ENCODE measurements around the gene USP12.

The USP12 gene

GRCh38 chr13:27203186-27203585, 31.6 kb upstream of the USP12 start:
- TF ChIP-seq EZH2 (IDR thresholded peaks at IDR 0.05) (no peak), FOXP2 (optimal IDR thresholded peaks at IDR 0.05; ENCODE audit: control extremely low read depth, extremely low read length, insufficient read depth) (no peak), POLR2AphosphoS5 (IDR thresholded peaks at IDR 0.05; ENCODE audit: borderline replicate concordance, low read depth, low read length) (no peak)
- Histone ChIP-seq H3K36me3 (ENCODE audit: insufficient read depth, low read length) (no peaks in the 10 kb centered on the region), H3K9ac (ENCODE audit: insufficient read length) (no peak overlapping the region), H3K4me3 (no peak overlapping the region), H3K9me3 (ENCODE audit: low read depth, low read length) (no peaks in the 10 kb centered on the region), H3K27ac (no peak overlapping the region)
- no peak for DNase-seq (ENCODE audit: low read depth, low spot score)

DNA sequence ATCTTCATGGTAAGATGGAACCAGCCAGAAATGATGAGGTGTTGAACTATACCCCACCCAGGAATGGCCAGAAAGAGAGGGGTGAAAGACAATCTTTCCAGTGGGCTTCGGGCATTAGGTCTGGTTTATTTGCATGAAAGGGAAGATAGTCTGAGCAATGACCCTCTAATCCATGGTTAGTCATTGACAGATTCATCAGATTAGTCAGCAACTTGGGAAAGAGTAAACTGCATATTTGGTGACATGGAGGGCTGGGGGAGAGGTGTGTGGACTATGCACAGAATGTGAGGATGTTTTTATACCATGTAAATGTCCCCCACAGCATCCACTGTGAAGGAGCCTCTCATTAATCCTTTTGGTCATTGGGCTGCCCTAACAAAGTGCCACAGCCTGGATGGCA, 30.1 kb upstream of the USP12 start:
- no peak for DNase-seq (ENCODE audit: low read depth, low spot score)

DNA sequence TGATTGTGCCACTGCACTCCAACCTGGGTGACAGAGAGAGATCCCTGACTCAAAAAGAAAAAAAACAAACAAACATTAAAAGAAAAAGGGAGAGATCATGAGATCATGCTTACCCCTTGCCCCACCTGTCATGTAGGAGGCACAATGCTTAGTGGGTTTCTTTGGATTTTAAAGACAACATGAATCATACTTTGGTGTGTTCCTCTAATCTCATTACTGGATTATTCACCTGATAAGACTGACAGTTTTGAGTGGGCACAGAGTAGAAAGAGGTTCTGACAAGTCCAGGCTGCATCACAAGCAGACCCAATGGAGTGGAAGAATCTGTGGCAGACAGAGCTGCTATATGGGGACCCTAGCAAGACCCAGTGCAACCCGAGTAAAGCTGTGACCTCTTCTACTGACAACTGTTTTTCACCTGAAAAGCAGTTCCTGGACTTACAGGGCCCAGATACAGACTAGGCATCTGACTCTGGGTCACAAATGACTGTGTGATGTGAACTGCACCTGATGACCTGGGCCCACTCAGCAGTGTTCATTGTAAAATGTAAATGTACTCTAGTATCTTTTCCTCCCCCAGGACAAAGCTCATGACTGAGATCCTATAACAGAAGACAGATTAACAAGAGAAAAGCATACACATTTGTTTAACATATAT, 28.9 kb upstream of the USP12 start:
- H3K27ac ChIP-seq, result no peak overlapping the region
- no peaks in the 10 kb centered on the region for H3K9me3 ChIP-seq (ENCODE audit: low read depth, low read length)
- H3K36me3 ChIP-seq (ENCODE audit: insufficient read depth, low read length), result no peaks in the 10 kb centered on the region
- no peak for DNase-seq (ENCODE audit: low read depth, low spot score)
- TF ChIP-seq EZH2 (IDR thresholded peaks at IDR 0.05) (no peak), POLR2AphosphoS5 (IDR thresholded peaks at IDR 0.05; ENCODE audit: borderline replicate concordance, low read depth, low read length) (no peak), FOXP2 (optimal IDR thresholded peaks at IDR 0.05; ENCODE audit: control extremely low read depth, extremely low read length, insufficient read depth) (no peak)
- no peak overlapping the region for H3K4me3 ChIP-seq
- H3K9ac ChIP-seq (ENCODE audit: insufficient read length), result no peak overlapping the region

More for the DNA sequence above, 30.1 kb upstream of the USP12 start:
- Histone ChIP-seq H3K36me3 (ENCODE audit: insufficient read depth, low read length) (no peaks in the 10 kb centered on the region), H3K9ac (ENCODE audit: insufficient read length) (no peak overlapping the region), H3K27ac (no peak overlapping the region), H3K4me3 (no peak overlapping the region), H3K9me3 (ENCODE audit: low read depth, low read length) (no peaks in the 10 kb centered on the region)
- no peak for TF ChIP-seq FOXP2 (optimal IDR thresholded peaks at IDR 0.05; ENCODE audit: control extremely low read depth, extremely low read length, insufficient read depth)
- TF ChIP-seq EZH2 (IDR thresholded peaks at IDR 0.05), result no peak
- no peak for TF ChIP-seq POLR2AphosphoS5 (IDR thresholded peaks at IDR 0.05; ENCODE audit: borderline replicate concordance, low read depth, low read length)

DNA sequence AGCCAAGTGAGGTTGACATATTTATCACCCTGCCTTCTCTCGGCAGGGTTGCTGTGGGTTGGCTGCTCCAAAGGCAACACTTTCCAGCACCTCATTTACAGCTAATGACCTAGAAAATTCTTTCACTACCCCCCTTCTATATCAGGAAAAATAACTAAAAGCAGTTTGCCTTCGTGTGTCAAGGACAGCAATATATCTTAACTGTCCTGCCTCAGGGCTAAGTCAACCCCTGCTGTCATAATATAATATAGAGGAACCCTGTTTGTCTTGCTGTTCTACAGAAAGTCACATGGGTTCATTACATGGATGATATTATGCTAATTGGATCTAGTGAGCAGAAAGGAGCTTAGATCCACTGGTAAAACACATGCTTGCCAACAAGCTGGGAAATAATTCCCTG, 28.1 kb upstream of the USP12 start:
- Histone ChIP-seq H3K27ac (no peak overlapping the region), H3K9me3 (ENCODE audit: low read depth, low read length) (no peaks in the 10 kb centered on the region), H3K9ac (ENCODE audit: insufficient read length) (no peak overlapping the region), H3K4me3 (no peak overlapping the region), H3K36me3 (ENCODE audit: insufficient read depth, low read length) (no peaks in the 10 kb centered on the region)
- TF ChIP-seq FOXP2 (optimal IDR thresholded peaks at IDR 0.05; ENCODE audit: control extremely low read depth, extremely low read length, insufficient read depth), result no peak
- no peak for TF ChIP-seq POLR2AphosphoS5 (IDR thresholded peaks at IDR 0.05; ENCODE audit: borderline replicate concordance, low read depth, low read length)
- no peak for TF ChIP-seq EZH2 (IDR thresholded peaks at IDR 0.05)
- peak; percentile 57 for DNase-seq (ENCODE audit: low read depth, low spot score)

GRCh38 chr13:27199211-27199610, 27.6 kb upstream of the USP12 start:
- no peak overlapping the region for H3K4me3 ChIP-seq
- no peak for DNase-seq (ENCODE audit: low read depth, low spot score)

GRCh38 chr13:27194895-27195764, 23.5 kb upstream of the USP12 start:
- no peak overlapping the region for H3K9ac ChIP-seq (ENCODE audit: insufficient read length)
- no peak overlapping the region for H3K27ac ChIP-seq
- H3K36me3 ChIP-seq (ENCODE audit: insufficient read depth, low read length), result no peaks in the 10 kb centered on the region
- DNase-seq (ENCODE audit: low read depth, low spot score), result no peak
- H3K9me3 ChIP-seq (ENCODE audit: low read depth, low read length), result no peaks in the 10 kb centered on the region
- no peak overlapping the region for H3K4me3 ChIP-seq
- no peak for TF ChIP-seq POLR2AphosphoS5 (IDR thresholded peaks at IDR 0.05; ENCODE audit: borderline replicate concordance, low read depth, low read length)
- no peak for TF ChIP-seq EZH2 (IDR thresholded peaks at IDR 0.05)
- TF ChIP-seq FOXP2 (optimal IDR thresholded peaks at IDR 0.05; ENCODE audit: control extremely low read depth, extremely low read length, insufficient read depth), result no peak

More at GRCh38 chr13:27199211-27199610, 27.6 kb upstream of the USP12 start:
- no peaks in the 10 kb centered on the region for H3K9me3 ChIP-seq (ENCODE audit: low read depth, low read length)
- TF ChIP-seq POLR2AphosphoS5 (IDR thresholded peaks at IDR 0.05; ENCODE audit: borderline replicate concordance, low read depth, low read length), result no peak
- TF ChIP-seq FOXP2 (optimal IDR thresholded peaks at IDR 0.05; ENCODE audit: control extremely low read depth, extremely low read length, insufficient read depth), result no peak
- TF ChIP-seq EZH2 (IDR thresholded peaks at IDR 0.05), result no peak
- no peak overlapping the region for H3K27ac ChIP-seq
- H3K36me3 ChIP-seq (ENCODE audit: insufficient read depth, low read length), result no peaks in the 10 kb centered on the region
- H3K9ac ChIP-seq (ENCODE audit: insufficient read length), result no peak overlapping the region

DNA sequence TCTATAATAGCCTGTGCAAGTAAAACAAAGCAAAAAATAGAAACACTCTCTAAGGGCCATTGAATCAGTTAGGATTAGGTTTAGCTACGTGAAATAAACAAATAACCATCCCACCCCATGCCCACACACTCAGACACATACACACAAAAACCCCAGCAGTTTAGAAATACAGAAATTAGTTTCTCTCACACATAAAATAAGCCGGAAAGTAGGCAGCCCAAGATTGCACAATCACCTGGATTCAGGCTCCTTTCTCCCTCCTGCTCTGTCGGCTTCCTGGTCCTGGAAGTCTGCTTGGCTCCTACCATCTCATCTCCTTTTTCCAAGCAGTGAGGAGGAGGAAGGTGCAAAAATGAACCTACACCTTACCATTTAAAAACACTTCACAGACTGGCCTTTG, 22.6 kb upstream of the USP12 start:
- H3K4me3 ChIP-seq, result no peak overlapping the region
- TF ChIP-seq FOXP2 (optimal IDR thresholded peaks at IDR 0.05; ENCODE audit: control extremely low read depth, extremely low read length, insufficient read depth) (no peak), POLR2AphosphoS5 (IDR thresholded peaks at IDR 0.05; ENCODE audit: borderline replicate concordance, low read depth, low read length) (no peak), EZH2 (IDR thresholded peaks at IDR 0.05) (no peak)
- no peaks in the 10 kb centered on the region for H3K36me3 ChIP-seq (ENCODE audit: insufficient read depth, low read length)
- H3K9me3 ChIP-seq (ENCODE audit: low read depth, low read length), result no peaks in the 10 kb centered on the region
- H3K27ac ChIP-seq, result no peak overlapping the region
- no peak overlapping the region for H3K9ac ChIP-seq (ENCODE audit: insufficient read length)
- no peak for DNase-seq (ENCODE audit: low read depth, low spot score)

DNA sequence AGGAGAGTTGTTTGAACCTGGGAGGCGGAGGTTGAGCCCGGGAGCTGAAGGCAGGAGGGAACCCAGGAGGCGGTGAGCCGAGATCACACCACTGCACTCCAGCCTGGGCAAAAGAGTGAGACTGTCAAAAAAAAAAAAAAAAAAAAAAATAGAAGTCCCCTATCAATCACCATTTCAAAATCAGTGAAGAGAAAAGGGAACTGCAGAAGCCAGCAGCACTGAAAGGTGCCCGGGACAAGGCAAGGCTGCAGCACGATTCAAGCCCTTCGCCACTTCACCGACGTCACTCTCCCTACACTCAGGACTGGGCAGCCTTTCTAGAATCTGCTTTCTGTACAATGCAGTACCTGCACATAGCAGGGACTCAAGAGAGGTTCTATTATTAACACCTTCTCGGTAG, 21.9 kb upstream of the USP12 start:
- no peak overlapping the region for H3K4me3 ChIP-seq
- no peaks in the 10 kb centered on the region for H3K36me3 ChIP-seq (ENCODE audit: insufficient read depth, low read length)
- no peak for DNase-seq (ENCODE audit: low read depth, low spot score)
- H3K9ac ChIP-seq (ENCODE audit: insufficient read length), result no peak overlapping the region
- H3K9me3 ChIP-seq (ENCODE audit: low read depth, low read length), result no peaks in the 10 kb centered on the region
- TF ChIP-seq FOXP2 (optimal IDR thresholded peaks at IDR 0.05; ENCODE audit: control extremely low read depth, extremely low read length, insufficient read depth) (no peak), POLR2AphosphoS5 (IDR thresholded peaks at IDR 0.05; ENCODE audit: borderline replicate concordance, low read depth, low read length) (no peak)
- no peak overlapping the region for H3K27ac ChIP-seq

All from SK-N-MC (cell line).